GM12878 (cell line): ENCODE results near the gene DNAAF9. TPM values are rescaled to one million over a fixed set of nuclear protein-coding genes. Genes with fewer than 3 reads are reported as not detected.

Experiments used
- ATAC-seq: fragments of 200-7000 bp; cut with Tn5 transposase; 3 replicates; pipeline ENCODE4 v1.9.1; 2020; ENCODE audit warnings: mild to moderate bottlenecking, moderate library complexity
- BruUV-seq: library from RNA; stranded (reverse); fragments of 400-500 nt; replicated peaks from 2 replicates; lab custom pipeline; 2021; lab: Mats Ljungman, UMichigan
- CTCF ChIA-PET: fragments of 300-600 bp; sonication (Branson Sonifier 250); formaldehyde crosslinking; extraction: SDS; loops from one replicate; lab custom pipeline; 2021; ENCODE audit warnings: inconsistent platforms; lab: Yijun Ruan, JAX
- POLR2A ChIA-PET: fragments of 350-600 bp; formaldehyde crosslinking; extraction: SDS; loops from one replicate; lab custom pipeline; 2021; ENCODE audit warnings: inconsistent platforms; lab: Charles Lee
- RAD21 ChIA-PET: fragments of 300-600 bp; sonication (Branson Sonifier 250); formaldehyde crosslinking; loops from one replicate; lab custom pipeline; 2023; ENCODE audit warnings: antibody characterized with exemption; ENCODE audit not compliant: unreplicated experiment; lab: Charles Lee
- SMC1A ChIA-PET: fragments of 300-600 bp; sonication (Branson Sonifier 250); formaldehyde crosslinking; loops from one replicate; lab custom pipeline; 2023; ENCODE audit not compliant: unreplicated experiment, uncharacterized antibody; lab: Charles Lee
- DNase-seq: peaks from one replicate; pipeline ENCODE4 v3.0.0-alpha.2; 2011; ENCODE audit warnings: low read depth, low spot score
- FAIRE-seq: peaks from 3 replicates; lab custom pipeline; 2011; peaks lifted over from hg19 to GRCh38; lab: Jason Lieb, UNC
- H2AFZ ChIP-seq: 2 replicates; pipeline ENCODE4 v1.6.0; 2011; ENCODE audit warnings: low read depth, low read length, control low read depth; ENCODE audit not compliant: control insufficient read depth
- H3K27ac ChIP-seq: 2 replicates; pipeline ENCODE4 v1.5.1; 2011; ENCODE audit warnings: control low read depth; ENCODE audit not compliant: control insufficient read depth, insufficient read depth
- H3K27me3 ChIP-seq, 2 experiments: replicated peaks in 1 of 2; 2 replicates each; pipeline versions ENCODE4 v1.6.0 to v1.6.1; 2011; ENCODE audit warnings: low read length in 1 of 2; ENCODE audit not compliant: control insufficient read depth in 2 of 2, insufficient read depth in 2 of 2
- H3K36me3 ChIP-seq, 2 experiments: 2 replicates each; pipeline ENCODE4 v1.5.1; 2011; ENCODE audit warnings: low read length in 1 of 2; ENCODE audit not compliant: control insufficient read depth in 2 of 2, insufficient read depth in 2 of 2
- H3K4me1 ChIP-seq: 2 replicates; pipeline ENCODE4 v1.6.1; 2011; ENCODE audit warnings: mild to moderate bottlenecking, low read length, moderate library complexity, mixed read lengths; ENCODE audit not compliant: control insufficient read depth, insufficient read depth
- H3K4me2 ChIP-seq: 2 replicates; pipeline ENCODE4 v1.6.0; 2011; ENCODE audit warnings: control low read depth; ENCODE audit not compliant: control insufficient read depth, insufficient read depth
- H3K4me3 ChIP-seq: fragments of 200-600 bp; sonication (generic); 2 replicates; pipeline ENCODE4 v1.5.1; 2016
- H3K79me2 ChIP-seq: 2 replicates; pipeline ENCODE4 v1.6.0; 2011; ENCODE audit warnings: low read length; ENCODE audit not compliant: control insufficient read depth, insufficient read depth
- H3K9ac ChIP-seq: 2 replicates; pipeline ENCODE4 v1.8.0; 2011; ENCODE audit warnings: low read length, control low read depth, mixed read lengths; ENCODE audit not compliant: control insufficient read depth, insufficient read depth
- H3K9me3 ChIP-seq: replicated peaks from 3 replicates; pipeline ENCODE4 v1.5.1; 2011; ENCODE audit warnings: mild to moderate bottlenecking, low read length; ENCODE audit not compliant: control insufficient read depth, insufficient read depth
- H4K20me1 ChIP-seq: 2 replicates; pipeline ENCODE4 v1.6.0; 2011; ENCODE audit not compliant: control insufficient read depth, insufficient read depth
- ATF7 ChIP-seq: fragments of 450-650 bp; IDR thresholded peaks from 2 replicates; pipeline ENCODE4 v1.6.1; 2016; ENCODE audit warnings: low read depth, mild to moderate bottlenecking
- BCL11A ChIP-seq: IDR thresholded peaks from 2 replicates; pipeline ENCODE4 v1.6.1; 2011; ENCODE audit warnings: low read depth, low read length
- BCL3 ChIP-seq: IDR thresholded peaks from 2 replicates; pipeline ENCODE4 v1.6.1; 2011; ENCODE audit warnings: borderline replicate concordance, low read depth, mild to moderate bottlenecking, moderate library complexity, low read length; ENCODE audit not compliant: insufficient read depth, poor library complexity, severe bottlenecking
- BHLHE40 ChIP-seq, 2 experiments: fragments of 450-650 bp in 1 of 2; IDR thresholded peaks; 2 replicates each; pipeline ENCODE4 v1.6.1; 2011 to 2017; ENCODE audit warnings: low read depth in 2 of 2, borderline replicate concordance in 1 of 2, improper control_type of control experiment in 1 of 2, low read length in 1 of 2, mild to moderate bottlenecking in 1 of 2
- EZH2 ChIP-seq: IDR thresholded peaks from 2 replicates; pipeline ENCODE4 v1.6.1; 2012; ENCODE audit warnings: low read depth, mild to moderate bottlenecking, control low read depth, inconsistent platforms, low read length, borderline replicate concordance; ENCODE audit not compliant: control insufficient read depth
- IKZF1 ChIP-seq: fragments of 450-650 bp; conservative IDR thresholded peaks from 2 replicates; pipeline ENCODE4 v1.6.1; 2017; ENCODE audit warnings: antibody characterized with exemption, mild to moderate bottlenecking
- IKZF2 ChIP-seq, 2 experiments: fragments of 450-650 bp; IDR thresholded peaks; 2 replicates each; pipeline ENCODE4 v1.6.1; 2017; ENCODE audit warnings: mild to moderate bottlenecking in 2 of 2, moderate library complexity in 2 of 2
- KAT2A ChIP-seq: conservative IDR thresholded peaks from 2 replicates; pipeline ENCODE4 v1.6.1; 2011; ENCODE audit warnings: low read depth, low read length; ENCODE audit not compliant: control insufficient read depth
- MLLT1 ChIP-seq: fragments of 450-650 bp; IDR thresholded peaks from 2 replicates; pipeline ENCODE4 v1.6.1; 2016; ENCODE audit warnings: mild to moderate bottlenecking
- NFXL1 ChIP-seq: fragments of 450-650 bp; IDR thresholded peaks from 2 replicates; pipeline ENCODE4 v1.6.1; 2017; ENCODE audit warnings: antibody characterized with exemption, mild to moderate bottlenecking, borderline replicate concordance
- RAD51 ChIP-seq: fragments of 450-650 bp; IDR thresholded peaks from 2 replicates; pipeline ENCODE4 v1.6.1; 2016; ENCODE audit warnings: moderate library complexity, mild to moderate bottlenecking, inconsistent platforms
- RB1 ChIP-seq: fragments of 450-650 bp; formaldehyde crosslinking; IDR thresholded peaks from 2 replicates; pipeline ENCODE4 v1.6.1; 2017; ENCODE audit warnings: mild to moderate bottlenecking, borderline replicate concordance
- RUNX3 ChIP-seq: IDR thresholded peaks from 2 replicates; pipeline ENCODE4 v1.6.1; 2012; ENCODE audit warnings: low read length, inconsistent platforms
- SPI1 ChIP-seq: IDR thresholded peaks from 2 replicates; pipeline ENCODE4 v1.6.1; 2011; ENCODE audit warnings: low read depth, mild to moderate bottlenecking, low read length, moderate library complexity, borderline replicate concordance; ENCODE audit not compliant: insufficient read depth
- STAT1 ChIP-seq: fragments of 450-650 bp; conservative IDR thresholded peaks from 2 replicates; pipeline ENCODE4 v1.6.1; 2014; ENCODE audit warnings: antibody characterized with exemption, mild to moderate bottlenecking
- ZNF274 ChIP-seq: IDR thresholded peaks from one replicate; pipeline ENCODE4 v1.8.0; 2011; ENCODE audit not compliant: insufficient read length, insufficient read depth
- ZNF384 ChIP-seq: IDR thresholded peaks from 2 replicates; pipeline ENCODE4 v1.6.1; 2012; ENCODE audit warnings: low read depth, mild to moderate bottlenecking, low read length, improper control_type of control experiment, borderline replicate concordance
- WGBS: methylation state at CpG from one replicate; pipeline ENCODE4 v1.1.6; 2016; ENCODE audit warnings: low lambda C conversion rate; ENCODE audit not compliant: insufficient replicate concordance, insufficient coverage; ENCODE audit errors: missing lambda C conversion rate; 5-methylcytosine and 5-hydroxymethylcytosine counted together
- in situ Hi-C: fragments of 300-500 bp; cut with MboI; formaldehyde crosslinking; loops from 9 replicates; pipeline ENCODE4 v1.14.3; 2018; ENCODE audit warnings: mixed read lengths
- intact Hi-C: fragments of 100-400 bp; cut with micrococcal nuclease; formaldehyde crosslinking; loops from one replicate; pipeline ENCODE4 v1.14.2; 2022; ENCODE audit not compliant: unreplicated experiment
- polyA plus RNA-seq, 11 experiments: library from polyadenylated mRNA; depleted of rRNA in 4 of 11; unstranded in 6 of 11; stranded (reverse) in 5 of 11; fragments of >200 nt; fragmentation: Nextera tagmentation in 4 of 11; fragmentation: Illumina TruSeq in 1 of 11; extraction: Ambion mirVana in 4 of 11; extraction: Trizol in 1 of 11; gene quantifications; 1 replicate in 1 of 11; 2 replicates in 10 of 11; pipeline versions ENCODE4 v1.2.1 to v1.2.3, GENCODE V29; 2011 to 2016; ENCODE audit warnings: inconsistent platforms in 2 of 11, missing spikeins in 2 of 11, low read depth in 1 of 11
- total RNA-seq, 4 experiments: library from RNA; depleted of rRNA in 3 of 4; stranded (reverse); fragments of >200 nt in 3 of 4; fragmentation: Illumina TruSeq in 1 of 4; extraction: Trizol in 1 of 4; gene quantifications; 2 replicates each; pipeline versions ENCODE4 v1.2.1 to v1.2.3, GENCODE V29; 2013 to 2021

Gene DNAAF9
- total and polyA plus RNA-seq, 10 of the 15 experiments (the other 5 are each of a cell fraction or from before 2014, with no cell fraction given), result 0.08 to 2.1 (median 1.3) TPM

- POLR2A ChIA-PET, result no interaction called here
- no TSS peak for BruUV-seq
These were observed 26.8 kb upstream of the DNAAF9 start for GRCh38 chr20:3434232-3434631.

More at GRCh38 chr20:3434232-3434631, 26.8 kb upstream of the DNAAF9 start:
- intact Hi-C loops (no loop called here), in situ Hi-C loops (no loop called here)
- no peak overlapping the region for H3K27ac ChIP-seq
- peaks cover 7% of the 10 kb centered on the region for H3K4me1 ChIP-seq
- H3K27me3 ChIP-seq, result no peaks in the 10 kb centered on the region
- no peaks in the 10 kb centered on the region for H4K20me1 ChIP-seq
- TF ChIP-seq ATF7, result peak; percentile 95
- TF ChIP-seq ZNF274, result no peak
- TF ChIP-seq BCL3, result no peak
- no peak for TF ChIP-seq EZH2
- 0 out of 2 replicates have a peak, but pooled peaks have one; percentile 25 for TF ChIP-seq ZNF384
- peak; percentile 76; the same call in 1 of the 2 replicates for TF ChIP-seq SPI1
- TF ChIP-seq RB1, result no peak
- TF ChIP-seq STAT1, result no peak
- 0 out of 4 replicates have a peak, but pooled peaks of 1 of the 2 experiments have one; percentile 9 for TF ChIP-seq IKZF2 (IDR thresholded peaks at IDR 0.05)
- 0 out of 2 replicates have a peak, but pooled peaks have one; percentile 30 for TF ChIP-seq MLLT1
- TF ChIP-seq IKZF1, result no peak
- peak in 1 of 2 experiments; percentile 65; a peak in 1 of 4 replicates for TF ChIP-seq BHLHE40 (IDR thresholded peaks at IDR 0.05; ENCODE audit: borderline replicate concordance in 1 of 2, low read depth in 2 of 2, low read length in 1 of 2)
- no peak for TF ChIP-seq BCL11A
- no peak for TF ChIP-seq RUNX3
- no peak for TF ChIP-seq KAT2A
- 0 out of 2 replicates have a peak, but pooled peaks have one; percentile 12 for TF ChIP-seq RAD51
- TF ChIP-seq NFXL1, result no peak
- no peak overlapping the region for H2AFZ ChIP-seq
- H3K79me2 ChIP-seq, result no peaks in the 10 kb centered on the region
- no peak overlapping the region for H3K9ac ChIP-seq
- no peak overlapping the region for H3K4me2 ChIP-seq
- no peak overlapping the region for H3K4me3 ChIP-seq
- ATAC-seq (peak; percentile 59; the same call in 2 of the 3 replicates), FAIRE-seq (no peak), DNase-seq (no peak)
- RAD21 ChIA-PET, result no interaction called here
- SMC1A ChIA-PET, result no interaction called here
- CTCF ChIA-PET, result no interaction called here
- no peaks in the 10 kb centered on the region for H3K36me3 ChIP-seq
- WGBS, result 69% methylated on average over 6 of the region's 6 CpGs
- H3K9me3 ChIP-seq, result no peaks in the 10 kb centered on the region
